ENCODE data around the gene NOS1.
A peak's percentile ranks its signal among the peaks of the same experiment; 100 is the strongest.

Gene NOS1

GRCh38 chr12:117363056-117363662 is 1.7 kb upstream of the NOS1 start:
- DNase-seq: no peak

GRCh38 chr12:117362391-117362790 is 965 bp upstream of the NOS1 start:
- DNase-seq: no peak

- DNase-seq: no peak
Observed at GRCh38 chr12:117361905-117362304, 479 bp upstream of the NOS1 start.

GRCh38 chr12:117360551-117361346 is 677 bp downstream of the NOS1 start:
- DNase-seq: no peak

- no peak for DNase-seq
Observed at GRCh38 chr12:117360222-117360550, 1.2 kb downstream of the NOS1 start.

GRCh38 chr12:117359029-117359845 is 2.2 kb downstream of the NOS1 start:
- DNase-seq: no peak

GRCh38 chr12:117356048-117356447 is 5.4 kb downstream of the NOS1 start:
- no peak for DNase-seq

GRCh38 chr12:117352883-117353282 is 8.5 kb downstream of the NOS1 start:
- no peak for DNase-seq

GRCh38 chr12:117352206-117352605 is 9.2 kb downstream of the NOS1 start:
- DNase-seq: no peak

GRCh38 chr12:117350140-117350539 is 11.3 kb downstream of the NOS1 start:
- DNase-seq: no peak

GRCh38 chr12:117347588-117347987 is 13.8 kb downstream of the NOS1 start:
- DNase-seq: no peak

- no peak for DNase-seq
Observed at GRCh38 chr12:117344716-117345115, 16.7 kb downstream of the NOS1 start.

GRCh38 chr12:117343849-117344248 is 17.6 kb downstream of the NOS1 start:
- DNase-seq: no peak

- DNase-seq: no peak
Observed at GRCh38 chr12:117343296-117343695, 18.1 kb downstream of the NOS1 start.

- DNase-seq: no peak
Observed at GRCh38 chr12:117342682-117343081, 18.7 kb downstream of the NOS1 start.

GRCh38 chr12:117342247-117342646 is 19.2 kb downstream of the NOS1 start:
- no peak for DNase-seq

- DNase-seq: no peak
Observed at GRCh38 chr12:117339104-117339503, 22.3 kb downstream of the NOS1 start.

GRCh38 chr12:117334855-117335587 is 26.4 kb downstream of the NOS1 start:
- no peak for DNase-seq

- DNase-seq: no peak
Observed at GRCh38 chr12:117334051-117334450, 27.4 kb downstream of the NOS1 start.

- DNase-seq: peak; percentile 72
Observed at GRCh38 chr12:117333331-117333881, 28.0 kb downstream of the NOS1 start.

GRCh38 chr12:117331691-117332090 is 29.7 kb downstream of the NOS1 start:
- no peak for DNase-seq

- no peak for DNase-seq
Observed at GRCh38 chr12:117330441-117331113, 30.8 kb downstream of the NOS1 start.

All from NCI-H524 treated with DMSO at 0.1 percent for 48 hours (cell line).